ENCODE data around the gene TSPAN18. TPM values are rescaled to one million over a fixed set of nuclear protein-coding genes. Genes with fewer than 3 reads are reported as not detected.

TSPAN18 gene
- polyA plus RNA-seq, 1 of the 3 experiments (the other 2 are of a cell fraction): 0.72 TPM

DNA sequence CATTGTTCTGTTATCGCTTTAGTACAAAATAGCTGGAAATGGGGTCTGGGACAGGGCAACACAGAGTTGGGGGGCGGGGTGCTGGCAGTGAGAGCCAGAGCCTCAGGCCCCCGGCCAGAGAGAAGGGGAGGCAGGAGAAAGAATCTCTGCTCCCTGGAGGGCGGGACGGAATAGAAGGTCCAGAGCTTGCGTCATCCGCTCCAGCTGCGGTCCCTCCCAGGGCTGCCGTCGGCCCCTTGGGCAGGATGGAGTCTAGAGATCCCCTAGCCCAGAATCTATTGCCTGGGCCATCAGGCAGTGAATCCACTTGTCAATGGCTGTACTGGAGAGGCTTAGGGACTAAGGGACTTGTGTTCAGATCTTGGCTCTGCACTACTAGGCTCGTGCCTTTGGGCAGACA lies 218.9 kb downstream of the TSPAN18 start (continued):
- TF ChIP-seq, protein P1, sequence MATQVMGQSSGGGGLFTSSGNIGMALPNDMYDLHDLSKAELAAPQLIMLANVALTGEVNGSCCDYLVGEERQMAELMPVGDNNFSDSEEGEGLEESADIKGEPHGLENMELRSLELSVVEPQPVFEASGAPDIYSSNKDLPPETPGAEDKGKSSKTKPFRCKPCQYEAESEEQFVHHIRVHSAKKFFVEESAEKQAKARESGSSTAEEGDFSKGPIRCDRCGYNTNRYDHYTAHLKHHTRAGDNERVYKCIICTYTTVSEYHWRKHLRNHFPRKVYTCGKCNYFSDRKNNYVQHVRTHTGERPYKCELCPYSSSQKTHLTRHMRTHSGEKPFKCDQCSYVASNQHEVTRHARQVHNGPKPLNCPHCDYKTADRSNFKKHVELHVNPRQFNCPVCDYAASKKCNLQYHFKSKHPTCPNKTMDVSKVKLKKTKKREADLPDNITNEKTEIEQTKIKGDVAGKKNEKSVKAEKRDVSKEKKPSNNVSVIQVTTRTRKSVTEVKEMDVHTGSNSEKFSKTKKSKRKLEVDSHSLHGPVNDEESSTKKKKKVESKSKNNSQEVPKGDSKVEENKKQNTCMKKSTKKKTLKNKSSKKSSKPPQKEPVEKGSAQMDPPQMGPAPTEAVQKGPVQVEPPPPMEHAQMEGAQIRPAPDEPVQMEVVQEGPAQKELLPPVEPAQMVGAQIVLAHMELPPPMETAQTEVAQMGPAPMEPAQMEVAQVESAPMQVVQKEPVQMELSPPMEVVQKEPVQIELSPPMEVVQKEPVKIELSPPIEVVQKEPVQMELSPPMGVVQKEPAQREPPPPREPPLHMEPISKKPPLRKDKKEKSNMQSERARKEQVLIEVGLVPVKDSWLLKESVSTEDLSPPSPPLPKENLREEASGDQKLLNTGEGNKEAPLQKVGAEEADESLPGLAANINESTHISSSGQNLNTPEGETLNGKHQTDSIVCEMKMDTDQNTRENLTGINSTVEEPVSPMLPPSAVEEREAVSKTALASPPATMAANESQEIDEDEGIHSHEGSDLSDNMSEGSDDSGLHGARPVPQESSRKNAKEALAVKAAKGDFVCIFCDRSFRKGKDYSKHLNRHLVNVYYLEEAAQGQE (IDR thresholded peaks at IDR 0.05; ENCODE audit: low read depth, low read length): no peak
- TF ChIP-seq SIN3A (IDR thresholded peaks at IDR 0.05; ENCODE audit: borderline replicate concordance, low read depth, low read length): no peak

DNA sequence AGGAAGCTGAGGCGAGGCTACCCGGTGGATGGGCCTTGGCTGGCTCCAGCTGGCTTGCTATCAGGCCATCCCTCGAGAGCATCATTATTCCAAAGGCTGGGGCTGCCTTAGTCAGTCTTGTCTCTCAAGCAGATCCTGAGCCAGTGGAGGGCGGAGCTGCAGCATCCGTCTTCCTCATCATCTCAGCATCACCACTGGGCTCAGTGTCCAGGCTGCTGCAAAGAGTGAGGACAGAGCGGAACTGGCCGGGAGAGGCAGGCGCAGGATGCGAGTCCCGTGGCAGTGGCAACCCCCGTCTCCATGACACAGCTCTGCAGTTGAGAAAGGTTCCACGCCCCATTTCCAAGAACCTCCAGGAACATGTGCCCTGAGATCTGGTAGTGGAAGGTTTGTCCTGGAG lies 219.5 kb downstream of the TSPAN18 start:
- 94% methylated on average over 11 of the region's 12 CpGs for WGBS (ENCODE audit: low lambda C conversion rate)
- no peak for DNase-seq
- Histone ChIP-seq H3K4me1 (ENCODE audit: control insufficient read depth in 1 of 2, insufficient read depth in 2 of 2, low read depth in 1 of 2, low read length in 1 of 2) (peaks cover 0 to 5% of the 10 kb centered on the region in 2 experiments; a peak in 1 of 4 replicates), H3K79me2 (ENCODE audit: insufficient read depth) (no peaks in the 10 kb centered on the region), H3K9me3 (no peaks in the 10 kb centered on the region), H3K36me3 (replicated peaks in 1 of 2; ENCODE audit: control insufficient read depth in 1 of 2, insufficient read depth in 2 of 2, low read length in 1 of 2) (no peaks in the 10 kb centered on the region), H3K9ac (no peak overlapping the region), H2AFZ (ENCODE audit: low read depth) (no peak overlapping the region), H3K4me2 (no peak overlapping the region), H3K9me2 (no peaks in the 10 kb centered on the region), H3F3A (replicated peaks; ENCODE audit: insufficient read depth) (no peaks in the 10 kb centered on the region), H3K27me3 (ENCODE audit: insufficient read depth) (no peaks in the 10 kb centered on the region), H3K27ac (ENCODE audit: low read depth in 2 of 2, low read length in 1 of 2) (no peak overlapping the region), H4K20me1 (ENCODE audit: insufficient read depth) (peaks cover 48% of the 10 kb centered on the region), H3K4me3 (ENCODE audit: low read depth in 2 of 2, low read length in 1 of 2) (no peak overlapping the region)
- ChIA-PET POLR2A (interaction anchor here (0.6 kb wide), 1 partner anchor 10 kb away, joined by 4 read pairs; no protein-coding TSS in a partner anchor), CTCF (interaction anchor here (1.0 to 24.2 kb wide), 9 partner anchors 8 to 825 kb away, joined by 3 to 1245 read pairs (median 5); no protein-coding TSS in a partner anchor)
- TF ChIP-seq RFX5 (IDR thresholded peaks at IDR 0.05; ENCODE audit: low read length): no peak
- no peak for TF ChIP-seq NRF1 (IDR thresholded peaks at IDR 0.05; ENCODE audit: low read depth, low read length)
- no peak for TF ChIP-seq TCF12 (IDR thresholded peaks at IDR 0.05)
- TF ChIP-seq EZH2phosphoT487 (IDR thresholded peaks at IDR 0.05; ENCODE audit: borderline replicate concordance, low read depth): no peak
- TF ChIP-seq RXRA (IDR thresholded peaks at IDR 0.05; ENCODE audit: borderline replicate concordance, low read depth): no peak
- no peak for TF ChIP-seq SMC3 (IDR thresholded peaks at IDR 0.05; ENCODE audit: low read depth, low read length)
- TF ChIP-seq, protein P1 (IDR thresholded peaks at IDR 0.05; ENCODE audit: low read depth, low read length): no peak
- no peak for TF ChIP-seq FOXJ3 (CRISPR knock-in tag; IDR thresholded peaks at IDR 0.05)
- no peak for TF ChIP-seq TAF1 (IDR thresholded peaks at IDR 0.05; ENCODE audit: borderline replicate concordance, low read depth, low read length)
- TF ChIP-seq, protein P2, sequence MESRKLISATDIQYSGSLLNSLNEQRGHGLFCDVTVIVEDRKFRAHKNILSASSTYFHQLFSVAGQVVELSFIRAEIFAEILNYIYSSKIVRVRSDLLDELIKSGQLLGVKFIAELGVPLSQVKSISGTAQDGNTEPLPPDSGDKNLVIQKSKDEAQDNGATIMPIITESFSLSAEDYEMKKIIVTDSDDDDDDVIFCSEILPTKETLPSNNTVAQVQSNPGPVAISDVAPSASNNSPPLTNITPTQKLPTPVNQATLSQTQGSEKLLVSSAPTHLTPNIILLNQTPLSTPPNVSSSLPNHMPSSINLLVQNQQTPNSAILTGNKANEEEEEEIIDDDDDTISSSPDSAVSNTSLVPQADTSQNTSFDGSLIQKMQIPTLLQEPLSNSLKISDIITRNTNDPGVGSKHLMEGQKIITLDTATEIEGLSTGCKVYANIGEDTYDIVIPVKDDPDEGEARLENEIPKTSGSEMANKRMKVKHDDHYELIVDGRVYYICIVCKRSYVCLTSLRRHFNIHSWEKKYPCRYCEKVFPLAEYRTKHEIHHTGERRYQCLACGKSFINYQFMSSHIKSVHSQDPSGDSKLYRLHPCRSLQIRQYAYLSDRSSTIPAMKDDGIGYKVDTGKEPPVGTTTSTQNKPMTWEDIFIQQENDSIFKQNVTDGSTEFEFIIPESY (IDR thresholded peaks at IDR 0.05; ENCODE audit: borderline replicate concordance, low read depth): no peak
